Measurements from ENCODE around the gene CCDC182.

Gene CCDC182

GRCh38 chr17:57756951-57757350, 11.9 kb upstream of the CCDC182 start:
- DNase-seq (ENCODE audit: low read depth): no peak

GRCh38 chr17:57755480-57756070, 10.5 kb upstream of the CCDC182 start:
- DNase-seq (ENCODE audit: low read depth): no peak

GRCh38 chr17:57752031-57752905, 7.2 kb upstream of the CCDC182 start:
- DNase-seq (ENCODE audit: low read depth): no peak

- DNase-seq (ENCODE audit: low read depth): no peak
These were observed 6.4 kb upstream of the CCDC182 start for GRCh38 chr17:57751348-57751971.

GRCh38 chr17:57750895-57751294, 5.8 kb upstream of the CCDC182 start:
- DNase-seq (ENCODE audit: low read depth): no peak

GRCh38 chr17:57750109-57750871, 5.2 kb upstream of the CCDC182 start:
- DNase-seq (ENCODE audit: low read depth): no peak

GRCh38 chr17:57749701-57750100, 4.6 kb upstream of the CCDC182 start:
- no peak for DNase-seq (ENCODE audit: low read depth)

GRCh38 chr17:57747221-57748017, 2.3 kb upstream of the CCDC182 start:
- DNase-seq (ENCODE audit: low read depth): no peak

- DNase-seq (ENCODE audit: low read depth): no peak
These were observed 1.1 kb upstream of the CCDC182 start for GRCh38 chr17:57746221-57746620.

GRCh38 chr17:57744195-57745170, 616 bp downstream of the CCDC182 start:
- DNase-seq (ENCODE audit: low read depth): no peak

- no peak for DNase-seq (ENCODE audit: low read depth)
These were observed 4.9 kb downstream of the CCDC182 start for GRCh38 chr17:57740235-57740528.

GRCh38 chr17:57739402-57740234, 5.5 kb downstream of the CCDC182 start:
- DNase-seq (ENCODE audit: low read depth): no peak

GRCh38 chr17:57737450-57737849, 7.6 kb downstream of the CCDC182 start:
- no peak for DNase-seq (ENCODE audit: low read depth)

- DNase-seq (ENCODE audit: low read depth): no peak
These were observed 9.4 kb downstream of the CCDC182 start for GRCh38 chr17:57735707-57736106.

- no peak for DNase-seq (ENCODE audit: low read depth)
These were observed 9.9 kb downstream of the CCDC182 start for GRCh38 chr17:57735230-57735629.

GRCh38 chr17:57733085-57733484, 12.0 kb downstream of the CCDC182 start:
- no peak for DNase-seq (ENCODE audit: low read depth)

- DNase-seq (ENCODE audit: low read depth): no peak
These were observed 13.0 kb downstream of the CCDC182 start for GRCh38 chr17:57732062-57732461.

GRCh38 chr17:57730026-57730701, 14.9 kb downstream of the CCDC182 start:
- no peak for DNase-seq (ENCODE audit: low read depth)

- no peak for DNase-seq (ENCODE audit: low read depth)
These were observed 17.4 kb downstream of the CCDC182 start for GRCh38 chr17:57727630-57728175.
